ENCODE data around the gene ANK3.

ANK3 gene

DNA sequence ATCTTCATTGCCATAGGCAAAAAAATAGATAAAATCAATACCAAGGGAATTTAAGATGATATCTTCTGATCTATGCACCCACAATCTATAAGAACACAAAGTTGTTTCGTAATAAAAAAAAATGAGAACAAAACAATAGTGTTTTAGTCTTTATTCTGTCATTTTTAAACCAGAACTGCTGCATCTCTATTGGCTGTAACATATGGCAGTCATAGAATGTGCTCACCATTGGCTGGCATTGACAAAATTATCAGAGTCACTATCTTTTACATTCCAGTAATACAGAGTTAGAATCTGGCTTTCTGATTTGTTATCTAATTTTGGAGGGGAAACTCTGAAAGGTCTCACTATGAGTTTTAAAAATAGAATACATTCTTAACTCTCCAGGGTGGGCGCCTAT lies 344.7 kb downstream of the ANK3 start:
- TF ChIP-seq CTCF (IDR thresholded peaks at IDR 0.05; ENCODE audit: extremely low read depth, insufficient read depth, missing control alignments) = no peak
- no peak for DNase-seq (ENCODE audit: low spot score)
- in situ Hi-C loops (cut with MboI; ENCODE audit: low pct_unique_long_range_greater_than_20kb, low sequenced_read_pairs, unreplicated experiment) = loop anchor here (25.0 kb wide), 2 partner anchors 183 to 408 kb away; no protein-coding TSS in a partner anchor

- no peak for DNase-seq (ENCODE audit: low spot score)
- in situ Hi-C loops (cut with MboI; ENCODE audit: low pct_unique_long_range_greater_than_20kb, low sequenced_read_pairs, unreplicated experiment) = loop anchor here (25.0 kb wide), 2 partner anchors 182 to 407 kb away; no protein-coding TSS in a partner anchor
- TF ChIP-seq CTCF (IDR thresholded peaks at IDR 0.05; ENCODE audit: extremely low read depth, insufficient read depth, missing control alignments) = no peak
These were observed 345.4 kb downstream of the ANK3 start for GRCh38 chr10:60044242-60044641.

DNA sequence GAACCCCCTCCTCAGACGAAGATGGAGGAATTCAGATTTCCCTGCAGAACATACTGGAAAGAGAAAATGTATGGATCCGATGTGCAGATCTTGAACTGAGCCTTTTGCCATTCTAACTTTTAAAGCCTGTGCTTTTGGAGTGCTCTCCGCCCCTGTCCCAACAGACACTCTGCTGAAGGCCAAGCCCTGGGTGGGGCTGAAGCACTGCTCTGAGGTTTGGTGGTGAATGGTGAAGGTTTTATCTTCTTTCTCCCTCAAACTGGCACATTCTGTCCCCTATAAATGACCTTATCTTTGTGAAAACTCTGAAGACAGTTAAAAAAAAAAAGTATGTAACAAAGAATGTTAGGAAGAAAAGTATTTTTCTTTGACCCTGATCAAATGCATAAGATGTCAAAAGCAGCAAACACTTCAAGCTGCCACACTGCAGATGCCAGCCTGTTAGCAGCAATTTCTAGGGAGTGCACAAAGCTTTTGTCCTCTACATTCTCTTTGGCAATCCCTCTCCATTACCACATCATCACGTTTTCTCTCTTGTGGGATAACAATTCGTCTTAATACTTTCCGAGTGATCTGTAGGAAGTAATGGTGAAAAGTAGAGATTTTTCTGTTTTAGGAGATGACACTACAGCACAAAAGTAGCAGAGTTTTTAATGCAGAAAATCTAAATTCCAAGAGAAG lies 346.0 kb downstream of the ANK3 start:
- no peak for DNase-seq (ENCODE audit: low spot score)
- in situ Hi-C loops (cut with MboI; ENCODE audit: low pct_unique_long_range_greater_than_20kb, low sequenced_read_pairs, unreplicated experiment) = loop anchor here (25.0 kb wide), 2 partner anchors 181 to 406 kb away; no protein-coding TSS in a partner anchor

DNA sequence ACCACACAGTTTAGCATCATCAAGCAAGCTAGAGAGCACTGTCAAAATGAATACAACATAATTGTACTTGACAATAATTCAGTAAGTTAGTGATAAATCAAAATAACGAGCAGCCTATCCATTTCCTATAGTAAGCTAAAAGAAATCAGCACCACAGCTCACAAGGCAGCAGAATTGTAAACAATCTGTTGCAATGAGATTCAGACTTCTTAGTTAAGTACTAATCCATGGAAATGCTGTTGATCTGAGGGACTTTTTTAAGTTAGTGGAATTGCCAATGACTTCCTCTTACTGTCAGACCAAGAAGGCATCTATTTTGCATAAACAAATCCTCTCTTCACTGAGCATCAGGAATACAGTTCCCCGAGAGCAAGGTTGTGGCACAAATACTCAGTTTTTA lies 346.8 kb downstream of the ANK3 start:
- in situ Hi-C loops (cut with MboI; ENCODE audit: low pct_unique_long_range_greater_than_20kb, low sequenced_read_pairs, unreplicated experiment) = loop anchor here (25.0 kb wide), 2 partner anchors 181 to 406 kb away; no protein-coding TSS in a partner anchor
- TF ChIP-seq CTCF (IDR thresholded peaks at IDR 0.05; ENCODE audit: extremely low read depth, insufficient read depth, missing control alignments) = no peak
- no peak for DNase-seq (ENCODE audit: low spot score)

More for the DNA sequence above, 346.0 kb downstream of the ANK3 start:
- TF ChIP-seq CTCF (IDR thresholded peaks at IDR 0.05; ENCODE audit: extremely low read depth, insufficient read depth, missing control alignments) = no peak

DNA sequence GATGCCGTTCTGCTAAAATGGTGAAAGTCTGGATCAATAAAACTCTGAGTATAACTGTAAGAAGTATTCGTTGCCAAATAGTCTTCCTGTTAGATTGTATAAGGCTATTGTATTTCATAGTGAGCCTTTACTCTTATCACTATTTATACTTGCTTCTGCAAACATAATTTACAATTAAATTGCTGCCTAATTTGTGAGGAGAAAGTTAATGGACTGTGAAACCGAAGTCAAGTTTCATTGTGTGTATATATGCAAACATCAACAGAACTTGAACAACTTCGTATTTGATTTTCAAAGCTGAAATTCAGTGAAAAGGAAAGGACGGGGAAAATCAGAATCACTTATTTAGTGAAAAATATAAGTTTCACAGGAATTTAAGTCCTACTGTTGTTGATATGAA lies 347.4 kb downstream of the ANK3 start:
- TF ChIP-seq CTCF (IDR thresholded peaks at IDR 0.05; ENCODE audit: extremely low read depth, insufficient read depth, missing control alignments) = no peak
- in situ Hi-C loops (cut with MboI; ENCODE audit: low pct_unique_long_range_greater_than_20kb, low sequenced_read_pairs, unreplicated experiment) = loop anchor here (25.0 kb wide), 2 partner anchors 180 to 405 kb away; no protein-coding TSS in a partner anchor
- no peak for DNase-seq (ENCODE audit: low spot score)

DNA sequence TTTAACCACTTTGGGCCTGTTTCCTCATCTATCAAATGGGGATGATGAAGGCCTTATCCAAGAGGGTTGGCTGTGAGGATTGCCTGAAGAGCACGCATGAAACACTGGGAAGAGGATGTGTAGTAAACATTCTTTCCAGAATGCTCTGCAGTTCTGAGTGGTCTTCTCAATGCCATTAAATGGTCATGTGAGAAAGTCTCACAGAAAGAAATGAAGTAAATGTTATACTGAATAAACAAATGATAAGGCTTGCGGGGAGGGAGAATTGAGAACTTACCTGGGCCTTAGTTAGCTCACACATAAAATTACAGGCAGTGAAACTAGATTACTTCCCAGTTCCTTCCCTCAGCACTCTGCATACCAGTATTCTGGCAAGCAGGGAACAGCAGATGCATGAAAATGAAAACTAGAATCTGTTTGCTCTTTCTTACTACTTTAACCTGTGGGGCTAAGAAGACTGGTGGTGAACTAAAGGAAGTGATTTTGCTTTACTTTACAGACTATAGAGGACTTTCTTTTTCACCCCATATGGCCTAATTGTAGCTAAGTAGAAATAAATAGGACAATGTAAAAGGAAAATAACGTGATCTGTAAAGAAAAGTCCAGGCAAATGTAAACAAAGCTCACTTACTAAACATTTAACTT lies 348.1 kb downstream of the ANK3 start:
- DNase-seq (ENCODE audit: low spot score) = no peak
- no peak for TF ChIP-seq CTCF (IDR thresholded peaks at IDR 0.05; ENCODE audit: extremely low read depth, insufficient read depth, missing control alignments)
- in situ Hi-C loops (cut with MboI; ENCODE audit: low pct_unique_long_range_greater_than_20kb, low sequenced_read_pairs, unreplicated experiment) = loop anchor here (25.0 kb wide), 2 partner anchors 179 to 404 kb away; no protein-coding TSS in a partner anchor

Data from GM13977 (cell line).